CD14-positive monocyte (primary cell): Measurements from ENCODE around the gene CTDSPL. TPM values are rescaled to one million over a fixed set of nuclear protein-coding genes. Genes with fewer than 3 reads are reported as not detected.

Experiments
- DNase-seq, 3 donors: peaks; one replicate each; pipeline ENCODE4 v3.0.0-alpha.2; 2011 to 2022
- H2AFZ ChIP-seq: 2 replicates; pipeline ENCODE4 v1.6.0; 2012; ENCODE audit warnings: mild to moderate bottlenecking, low read depth, low read length, inconsistent platforms; ENCODE audit not compliant: insufficient read depth, poor library complexity, severe bottlenecking
- H3K27ac ChIP-seq, 2 donors: 1 replicate in 1 of 2; 2 replicates in 1 of 2; pipeline ENCODE4 v1.5.1; 2012 to 2013; ENCODE audit warnings: low read length in 2 of 2, control low read depth in 1 of 2, inconsistent platforms in 1 of 2, low read depth in 1 of 2, mild to moderate bottlenecking in 1 of 2
- H3K27me3 ChIP-seq, 2 donors: one replicate each; pipeline versions ENCODE4 v1.6.0 to v1.6.1; 2011 to 2013; ENCODE audit warnings: low read length in 2 of 2; ENCODE audit not compliant: control insufficient read depth in 2 of 2, insufficient read depth in 2 of 2
- H3K36me3 ChIP-seq, 2 donors: replicated peaks in 1 of 2; 1 replicate in 1 of 2; 2 replicates in 1 of 2; pipeline versions ENCODE4 v1.5.1 to v1.6.1; 2012 to 2013; ENCODE audit warnings: low read length in 2 of 2, control low read depth in 1 of 2, inconsistent platforms in 1 of 2, mild to moderate bottlenecking in 1 of 2; ENCODE audit not compliant: insufficient read depth in 2 of 2, control insufficient read depth in 1 of 2
- H3K4me1 ChIP-seq, 2 donors: 1 replicate in 1 of 2; 2 replicates in 1 of 2; pipeline versions ENCODE4 v1.5.1 to v1.6.1; 2012 to 2013; ENCODE audit warnings: low read length in 2 of 2, control low read depth in 1 of 2, inconsistent platforms in 1 of 2, mild to moderate bottlenecking in 1 of 2, moderate library complexity in 1 of 2; ENCODE audit not compliant: insufficient read depth in 2 of 2, control insufficient read depth in 1 of 2
- H3K4me2 ChIP-seq: replicated peaks from 2 replicates; pipeline ENCODE3; 2012; ENCODE audit warnings: low read length, moderate library complexity, mild to moderate bottlenecking; ENCODE audit not compliant: poor library complexity, severe bottlenecking; ENCODE audit errors: extremely low read depth
- H3K4me3 ChIP-seq, 3 experiments: fragments of 200-600 bp in 1 of 3; sonication (generic) in 1 of 3; replicated peaks in 1 of 3; 1 replicate in 2 of 3; 2 replicates in 1 of 3; pipeline ENCODE4 v1.5.1; 2011 to 2013; ENCODE audit warnings: low read length in 3 of 3, mild to moderate bottlenecking in 3 of 3, control low read depth in 2 of 3, low read depth in 2 of 3, inconsistent platforms in 1 of 3, moderate library complexity in 1 of 3
- H3K79me2 ChIP-seq: 2 replicates; pipeline ENCODE4 v1.6.0; 2012; ENCODE audit warnings: mild to moderate bottlenecking, control low read depth, inconsistent platforms, low read length, moderate library complexity; ENCODE audit not compliant: insufficient read depth
- H3K9ac ChIP-seq: 2 replicates; pipeline ENCODE4 v1.6.0; 2017; ENCODE audit warnings: low read length, mild to moderate bottlenecking; ENCODE audit not compliant: insufficient read depth, poor library complexity, severe bottlenecking
- H3K9me3 ChIP-seq, 2 donors: replicated peaks in 1 of 2; 1 replicate in 1 of 2; 2 replicates in 1 of 2; pipeline versions ENCODE4 v1.5.1 to v1.6.1; 2012 to 2013; ENCODE audit warnings: low read length in 2 of 2, control low read depth in 1 of 2; ENCODE audit not compliant: control insufficient read depth in 1 of 2, insufficient read depth in 1 of 2
- H4K20me1 ChIP-seq: 2 replicates; pipeline ENCODE4 v1.6.0; 2012; ENCODE audit warnings: mild to moderate bottlenecking, low read length, control low read depth, moderate library complexity; ENCODE audit not compliant: insufficient read depth
- H3K27ac Mint-ChIP-seq, 7 donors: one replicate each; pipeline ENCODE4 v1.8.0; 2020; ENCODE audit warnings: mild to moderate bottlenecking in 7 of 7, mixed read lengths in 7 of 7, moderate library complexity in 6 of 7, inconsistent platforms in 2 of 7
- H3K27me3 Mint-ChIP-seq, 3 donors: one replicate each; pipeline ENCODE4 v1.8.0; 2021 to 2022; ENCODE audit warnings: low read depth in 3 of 3, mild to moderate bottlenecking in 3 of 3, mixed read lengths in 3 of 3, moderate library complexity in 3 of 3, inconsistent platforms in 1 of 3
- H3K36me3 Mint-ChIP-seq, 2 donors: one replicate each; pipeline ENCODE4 v1.8.0; 2020; ENCODE audit warnings: mixed read lengths in 2 of 2, inconsistent platforms in 1 of 2, mild to moderate bottlenecking in 1 of 2
- H3K4me1 Mint-ChIP-seq: one replicate; pipeline ENCODE4 v1.8.0; 2020; ENCODE audit warnings: mild to moderate bottlenecking, mixed read lengths
- H3K4me3 Mint-ChIP-seq, 2 donors: one replicate each; pipeline ENCODE4 v1.8.0; 2020; ENCODE audit warnings: mild to moderate bottlenecking in 2 of 2, mixed read lengths in 2 of 2, moderate library complexity in 1 of 2
- H3K9me3 Mint-ChIP-seq, 7 donors: one replicate each; pipeline ENCODE4 v1.8.0; 2020 to 2022; ENCODE audit warnings: mixed read lengths in 7 of 7, mild to moderate bottlenecking in 6 of 7, moderate library complexity in 6 of 7, inconsistent platforms in 2 of 7
- WGBS: methylation state at CpG from one replicate; pipeline ENCODE4 v1.1.5; 2013; ENCODE audit warnings: missing lambda C conversion rate; ENCODE audit not compliant: insufficient coverage; 5-methylcytosine and 5-hydroxymethylcytosine counted together
- intact Hi-C, 2 donors: fragments of 100-400 bp; cut with micrococcal nuclease; formaldehyde crosslinking; loops; one replicate each; pipeline versions ENCODE4 v1.15.0 to v1.15.1; 2023
- polyA plus RNA-seq, 3 donors: library from polyadenylated mRNA; depleted of rRNA in 1 of 3; unstranded in 2 of 3; stranded (reverse) in 1 of 3; fragments of 300-500 nt in 2 of 3; fragments of >200 nt in 1 of 3; fragmentation: Illumina TruSeq in 2 of 3; gene quantifications; 1 replicate in 2 of 3; 2 replicates in 1 of 3; pipeline ENCODE4 v1.2.3, GENCODE V29; 2012 to 2021
- TF ChIP-seq, protein P1 (sequence below): fragments of 200-600 bp; IDR thresholded peaks from one replicate; pipeline ENCODE4 v1.8.0; 2022; ENCODE audit warnings: antibody characterized with exemption, mild to moderate bottlenecking

Gene CTDSPL
- polyA plus RNA-seq, 3 donors = 0.15 to 0.69 (median 0.33) TPM

DNA sequence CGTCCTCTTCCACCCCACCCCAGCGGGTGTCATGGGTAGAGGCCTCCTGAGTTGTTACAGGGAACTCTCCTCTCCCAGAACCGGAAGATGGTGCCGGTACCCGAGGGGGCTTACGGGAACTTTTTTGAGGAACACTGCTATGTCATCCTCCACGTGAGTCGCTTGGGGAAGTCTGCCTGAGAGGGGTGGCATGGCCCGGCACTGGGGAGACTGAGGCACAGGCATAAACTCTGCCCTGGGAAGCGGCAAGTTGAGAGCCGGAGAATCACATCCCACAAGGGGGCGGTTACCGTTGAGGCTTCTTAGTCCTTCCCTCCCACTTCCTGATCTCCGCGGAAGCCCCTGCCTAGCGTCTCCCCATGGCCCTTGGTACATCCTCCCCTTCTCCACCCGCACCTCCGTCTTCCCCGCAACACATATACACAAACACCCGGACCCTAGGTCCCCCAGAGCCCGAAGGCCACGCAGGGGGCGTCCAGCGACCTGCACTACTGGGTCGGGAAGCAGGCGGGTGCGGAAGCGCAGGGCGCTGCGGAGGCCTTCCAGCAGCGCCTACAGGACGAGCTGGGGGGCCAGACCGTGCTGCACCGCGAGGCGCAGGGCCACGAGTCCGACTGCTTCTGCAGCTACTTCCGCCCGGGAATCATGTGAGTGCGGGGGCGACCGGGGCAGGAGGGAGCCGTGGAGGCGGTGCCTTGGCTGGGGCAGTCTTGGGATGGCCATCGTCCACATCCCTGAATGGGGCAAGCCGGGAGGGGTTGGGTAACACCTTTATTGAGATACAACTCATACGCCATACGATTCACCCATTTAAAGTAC, 132.3 kb downstream of the CTDSPL start:
- Histone ChIP-seq H3K9me3 (no peaks in the 10 kb centered on the region), H3K4me2 (peak overlapping the region; percentile 79), H3K4me3 (peak overlapping the region; percentile 62 to 84 (median 67)), H3K4me1 (peaks cover 52 to 65% of the 10 kb centered on the region in 2 donors), H3K36me3 (peaks cover 5 to 12% of the 10 kb centered on the region in 2 donors), H4K20me1 (no peaks in the 10 kb centered on the region), H3K27ac (peak overlapping the region; percentile 94), H3K27me3 (no peaks in the 10 kb centered on the region), H2AFZ (peak overlapping the region; percentile 91), H3K9ac (peak overlapping the region; percentile 85), H3K79me2 (peaks cover 39% of the 10 kb centered on the region)
- Mint-ChIP-seq H3K4me3 (peak overlapping the region; percentile 92 to 97), H3K4me1 (peaks cover 63% of the 10 kb centered on the region), H3K36me3 (peaks cover 14 to 21% of the 10 kb centered on the region in 2 donors), H3K27ac (peak overlapping the region; percentile 95 to 99 (median 97)), H3K9me3 (no peaks in the 10 kb centered on the region), H3K27me3 (peaks cover 2 to 5% (median 2%) of the 10 kb centered on the region in 3 donors)
- intact Hi-C loops = no loop called here
- TF ChIP-seq, protein P1, sequence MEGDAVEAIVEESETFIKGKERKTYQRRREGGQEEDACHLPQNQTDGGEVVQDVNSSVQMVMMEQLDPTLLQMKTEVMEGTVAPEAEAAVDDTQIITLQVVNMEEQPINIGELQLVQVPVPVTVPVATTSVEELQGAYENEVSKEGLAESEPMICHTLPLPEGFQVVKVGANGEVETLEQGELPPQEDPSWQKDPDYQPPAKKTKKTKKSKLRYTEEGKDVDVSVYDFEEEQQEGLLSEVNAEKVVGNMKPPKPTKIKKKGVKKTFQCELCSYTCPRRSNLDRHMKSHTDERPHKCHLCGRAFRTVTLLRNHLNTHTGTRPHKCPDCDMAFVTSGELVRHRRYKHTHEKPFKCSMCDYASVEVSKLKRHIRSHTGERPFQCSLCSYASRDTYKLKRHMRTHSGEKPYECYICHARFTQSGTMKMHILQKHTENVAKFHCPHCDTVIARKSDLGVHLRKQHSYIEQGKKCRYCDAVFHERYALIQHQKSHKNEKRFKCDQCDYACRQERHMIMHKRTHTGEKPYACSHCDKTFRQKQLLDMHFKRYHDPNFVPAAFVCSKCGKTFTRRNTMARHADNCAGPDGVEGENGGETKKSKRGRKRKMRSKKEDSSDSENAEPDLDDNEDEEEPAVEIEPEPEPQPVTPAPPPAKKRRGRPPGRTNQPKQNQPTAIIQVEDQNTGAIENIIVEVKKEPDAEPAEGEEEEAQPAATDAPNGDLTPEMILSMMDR = no peak
- 0% methylated on average over 44 of the region's 49 CpGs for WGBS
- DNase-seq = peak; percentile 62 to 88 (median 72)

DNA sequence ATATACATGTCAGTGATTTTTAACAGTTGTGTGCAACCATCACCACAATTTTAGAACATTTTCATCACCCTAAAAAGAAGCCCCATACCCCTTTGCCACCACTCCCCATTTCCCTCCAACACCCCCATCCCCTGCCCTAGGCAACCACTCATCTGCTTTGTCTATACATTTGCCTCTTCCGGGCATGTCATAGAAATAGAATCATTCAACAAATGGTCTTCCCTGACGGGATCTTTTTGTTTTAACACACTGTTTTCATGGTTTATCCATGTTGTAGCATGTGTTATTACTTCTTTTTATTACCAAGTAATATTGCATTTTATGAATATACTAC, 132.9 kb downstream of the CTDSPL start:
- TF ChIP-seq, protein P1 = no peak
- Mint-ChIP-seq H3K9me3 (no peaks in the 10 kb centered on the region), H3K27ac (peak overlapping the region; percentile 95 to 99 (median 97)), H3K4me3 (peak overlapping the region; percentile 92 to 97), H3K4me1 (peaks cover 63% of the 10 kb centered on the region), H3K36me3 (peaks cover 16 to 24% of the 10 kb centered on the region in 2 donors), H3K27me3 (peaks cover 1 to 3% (median 2%) of the 10 kb centered on the region in 3 donors)
- no peaks in the 10 kb centered on the region for H4K20me1 ChIP-seq
- peaks cover 53 to 65% of the 10 kb centered on the region in 2 donors for H3K4me1 ChIP-seq
- peaks cover 6 to 15% of the 10 kb centered on the region in 2 donors for H3K36me3 ChIP-seq
- no CpG with 5 or more reads among the region's 2 CpGs for WGBS
- peak overlapping the region; percentile 79 for H3K4me2 ChIP-seq
- H2AFZ ChIP-seq = peak overlapping the region; percentile 91
- no peaks in the 10 kb centered on the region for H3K27me3 ChIP-seq
- DNase-seq = no peak
- peak overlapping the region; percentile 94 for H3K27ac ChIP-seq
- no peaks in the 10 kb centered on the region for H3K9me3 ChIP-seq
- intact Hi-C loops = no loop called here
- H3K79me2 ChIP-seq = peaks cover 39% of the 10 kb centered on the region
- peak overlapping the region; percentile 62 to 84 (median 67) for H3K4me3 ChIP-seq
- H3K9ac ChIP-seq = peak overlapping the region; percentile 85
